ENCODE results near the gene EMILIN3. TPM values are rescaled to one million over a fixed set of nuclear protein-coding genes. Genes with fewer than 3 reads are reported as not detected.

Gene EMILIN3
- total and polyA plus RNA-seq, 2 of the 4 experiments (the other 2 are of a cell fraction), result under 0.01 to 0.07 TPM

GRCh38 chr20:41349266-41349665 lies 17.4 kb downstream of the EMILIN3 start:
- Histone ChIP-seq H3K79me1 (ENCODE audit: low read depth in 1 of 2, low read length in 2 of 2) (no peaks in the 10 kb centered on the region), H3K4me3 (ENCODE audit: insufficient read depth, low read depth, low read length) (no peak overlapping the region), H3K9me1 (ENCODE audit: insufficient read depth, low read length) (no peaks in the 10 kb centered on the region; the same call in 1 of the 2 replicates), H3K56ac (ENCODE audit: extremely low read depth, insufficient read depth, low read length) (no peak overlapping the region), H4K5ac (ENCODE audit: low read depth, low read length) (no peak overlapping the region), H2BK15ac (ENCODE audit: low read depth, low read length) (no peak overlapping the region), H3K27me3 (ENCODE audit: control insufficient read depth, insufficient read depth, low read length) (no peaks in the 10 kb centered on the region), H3K4me1 (ENCODE audit: control insufficient read depth, insufficient read depth, low read length) (peaks cover 6% of the 10 kb centered on the region; the same call in 1 of the 2 replicates), H2AFZ (replicated peaks; ENCODE audit: low read length, poor library complexity) (no peak overlapping the region), H3K9ac (ENCODE audit: low read depth, low read length) (no peak overlapping the region), H4K8ac (ENCODE audit: low read depth in 2 of 2, low read length in 2 of 2) (no peak overlapping the region), H4K20me1 (ENCODE audit: insufficient read depth, low read length) (no peaks in the 10 kb centered on the region), H2BK20ac (ENCODE audit: low read depth, low read length) (no peak overlapping the region), H3K4me2 (ENCODE audit: low read depth, low read length) (no peak overlapping the region), H4K91ac (ENCODE audit: insufficient read depth, low read depth, low read length) (no peak overlapping the region), H3K4ac (ENCODE audit: low read depth, low read length) (no peak overlapping the region), H3K27ac (ENCODE audit: insufficient read depth, low read length) (no peak overlapping the region), H2BK120ac (ENCODE audit: low read depth, low read length) (no peak overlapping the region), H2AK5ac (ENCODE audit: low read depth, low read length) (no peak overlapping the region), H3K14ac (replicated peaks; ENCODE audit: low read depth, low read length) (no peak overlapping the region), H3K18ac (ENCODE audit: low read depth, low read length) (no peak overlapping the region), H2AK9ac (replicated peaks; ENCODE audit: low read depth, low read length, poor library complexity) (no peak overlapping the region), H2BK5ac (ENCODE audit: low read depth, low read length, poor library complexity, severe bottlenecking) (no peak overlapping the region), H3K23ac (ENCODE audit: low read depth, low read length) (no peak overlapping the region), H3K9me3 (ENCODE audit: control insufficient read depth, insufficient read depth, low read length) (no peaks in the 10 kb centered on the region), H3K36me3 (ENCODE audit: control insufficient read depth, insufficient read depth, low read length) (no peaks in the 10 kb centered on the region; the same call in 1 of the 2 replicates)
- no TSS peak for BruUV-seq (replicated peaks)
- intact Hi-C loops (cut with micrococcal nuclease) (loop anchor here (10.0 kb wide), 1 partner anchor 346 kb away; no protein-coding TSS in a partner anchor), dilution Hi-C loops (cut with HindIII; ENCODE audit: low sequenced_read_pairs, unreplicated experiment) (no loop called here), in situ Hi-C loops (cut with MboI; ENCODE audit: low sequenced_read_pairs) (loop anchor here (10.0 kb wide), 1 partner anchor 374 kb away; no protein-coding TSS in a partner anchor)
- WGBS, 2 experiments (ENCODE audit: extremely low coverage in 2 of 2, insufficient read length in 1 of 2), result no CpG with 5 or more reads among the region's 2 CpGs
- CTCF ChIA-PET, result no interaction called here
- TF ChIP-seq FOS (IDR thresholded peaks at IDR 0.05; ENCODE audit: low read depth, low read length), result no peak
- ATAC-seq (ENCODE audit: low read depth) (no peak), DNase-seq (no peak)
- POLR2A ChIA-PET (ENCODE audit: unreplicated experiment), result no interaction called here

All from IMR-90 (cell line).